GM23338 (cell line): ENCODE data around the gene LCE7A. TPM values are rescaled to one million over a fixed set of nuclear protein-coding genes. Genes with fewer than 3 reads are reported as not detected.

Source experiments
- ATAC-seq: fragments of 200-7000 bp; cut with Tn5 transposase; 3 replicates; pipeline ENCODE4 v1.9.1; 2020
- DNase-seq: peaks from one replicate; pipeline ENCODE4 v3.0.0-alpha.2; 2015; ENCODE audit warnings: low spot score
- H2AFZ ChIP-seq: fragments of 200-600 bp; sonication (generic); 2 replicates; pipeline ENCODE4 v1.8.0; 2016; ENCODE audit warnings: antibody characterized with exemption, mild to moderate bottlenecking, moderate library complexity
- H3F3A ChIP-seq: fragments of 200-600 bp; sonication (generic); replicated peaks from 2 replicates; pipeline ENCODE4 v1.8.0; 2017; ENCODE audit warnings: antibody characterized with exemption, mixed run types, low read depth
- H3K27ac ChIP-seq: fragments of 200-600 bp; sonication (generic); 2 replicates; pipeline ENCODE4 v1.6.1; 2016; ENCODE audit warnings: low read depth
- H3K27me3 ChIP-seq: fragments of 200-600 bp; sonication (generic); 2 replicates; pipeline ENCODE4 v1.8.0; 2016; ENCODE audit warnings: mild to moderate bottlenecking, mixed run types, moderate library complexity; ENCODE audit not compliant: insufficient read depth
- H3K36me3 ChIP-seq: fragments of 200-600 bp; sonication (generic); 2 replicates; pipeline ENCODE4 v1.8.0; 2016; ENCODE audit warnings: mild to moderate bottlenecking; ENCODE audit not compliant: insufficient read depth
- H3K4me1 ChIP-seq: fragments of 200-600 bp; sonication (generic); 2 replicates; pipeline ENCODE4 v1.8.0; 2016; ENCODE audit warnings: mild to moderate bottlenecking, moderate library complexity; ENCODE audit not compliant: insufficient read depth
- H3K4me2 ChIP-seq: fragments of 200-600 bp; sonication (generic); 2 replicates; pipeline ENCODE4 v1.7.1; 2017; ENCODE audit warnings: mixed run types
- H3K4me3 ChIP-seq: fragments of 200-600 bp; sonication (generic); 2 replicates; pipeline ENCODE4 v1.6.1; 2016; ENCODE audit warnings: mixed run types
- H3K79me2 ChIP-seq: fragments of 200-600 bp; sonication (generic); replicated peaks from 2 replicates; pipeline ENCODE4 v1.8.0; 2017; ENCODE audit warnings: mild to moderate bottlenecking; ENCODE audit not compliant: insufficient read depth
- H3K9me2 ChIP-seq: fragments of 200-600 bp; sonication (generic); 2 replicates; pipeline ENCODE4 v1.8.0; 2017; ENCODE audit not compliant: insufficient read depth
- H4K20me1 ChIP-seq: fragments of 200-600 bp; sonication (generic); replicated peaks from 2 replicates; pipeline ENCODE4 v1.8.0; 2017; ENCODE audit warnings: mild to moderate bottlenecking; ENCODE audit not compliant: insufficient read depth
- H3K27ac Mint-ChIP-seq: 2 replicates; pipeline ENCODE4 v1.8.0; 2020; ENCODE audit warnings: inconsistent platforms, mild to moderate bottlenecking, moderate library complexity, mixed read lengths
- H3K27me3 Mint-ChIP-seq: 3 replicates; pipeline ENCODE4 v1.8.0; 2022; ENCODE audit warnings: low read depth, mild to moderate bottlenecking, moderate library complexity, mixed read lengths, inconsistent platforms; ENCODE audit not compliant: insufficient read depth, poor library complexity
- H3K36me3 Mint-ChIP-seq: 3 replicates; pipeline ENCODE4 v1.8.0; 2021; ENCODE audit warnings: low read depth, mild to moderate bottlenecking, inconsistent platforms, moderate library complexity, mixed read lengths
- H3K4me1 Mint-ChIP-seq: 3 replicates; pipeline ENCODE4 v1.8.0; 2020; ENCODE audit warnings: mild to moderate bottlenecking, inconsistent platforms, mixed read lengths
- H3K4me3 Mint-ChIP-seq: 3 replicates; pipeline ENCODE4 v1.8.0; 2021; ENCODE audit warnings: moderate library complexity, mild to moderate bottlenecking, inconsistent platforms, mixed read lengths
- H3K9me3 Mint-ChIP-seq: 3 replicates; pipeline ENCODE4 v1.8.0; 2020; ENCODE audit warnings: moderate library complexity, mild to moderate bottlenecking, inconsistent platforms, mixed read lengths
- CREB1 ChIP-seq: fragments of 250-450 bp; sonication (Bioruptor Pico); IDR thresholded peaks from 2 replicates; pipeline ENCODE4 v1.5.0; 2020; ENCODE audit warnings: low read depth, mild to moderate bottlenecking, moderate library complexity
- CTCF ChIP-seq, 2 experiments: fragments of 200-600 bp in 1 of 2; sonication (generic) in 1 of 2; conservative IDR thresholded peaks; 2 replicates each; pipeline versions ENCODE4 v1.5.1 to v1.6.1; 2016 to 2017; ENCODE audit warnings: antibody characterized with exemption in 2 of 2, low read depth in 2 of 2, mild to moderate bottlenecking in 2 of 2, moderate library complexity in 1 of 2
- ETS1 ChIP-seq: IDR thresholded peaks from 2 replicates; pipeline ENCODE4 v1.6.1; 2016; ENCODE audit warnings: antibody characterized with exemption
- EZH2 ChIP-seq: fragments of 200-600 bp; sonication (generic); IDR thresholded peaks from one replicate; pipeline ENCODE4 v1.8.0; 2017; ENCODE audit warnings: antibody characterized with exemption, mild to moderate bottlenecking, low read depth; ENCODE audit not compliant: unreplicated experiment
- EZH2phosphoT487 ChIP-seq: fragments of 200-600 bp; sonication (generic); IDR thresholded peaks from one replicate; pipeline ENCODE4 v1.8.1; 2018; ENCODE audit warnings: antibody characterized with exemption; ENCODE audit not compliant: unreplicated experiment
- JUNB ChIP-seq: IDR thresholded peaks from one replicate; pipeline ENCODE4 v1.6.1; 2016; ENCODE audit warnings: antibody characterized with exemption; ENCODE audit not compliant: unreplicated experiment
- NANOG ChIP-seq: IDR thresholded peaks from 2 replicates; pipeline ENCODE4 v1.6.1; 2016; ENCODE audit warnings: antibody characterized with exemption, borderline replicate concordance
- POLR2AphosphoS5 ChIP-seq: IDR thresholded peaks from 2 replicates; pipeline ENCODE4 v1.6.1; 2016; ENCODE audit warnings: antibody characterized with exemption, low read depth
- REST ChIP-seq: IDR thresholded peaks from one replicate; pipeline ENCODE4 v1.6.1; 2018; ENCODE audit warnings: antibody characterized with exemption; ENCODE audit not compliant: unreplicated experiment
- STAT1 ChIP-seq: IDR thresholded peaks from one replicate; pipeline ENCODE4 v1.6.1; 2016; ENCODE audit warnings: antibody characterized with exemption; ENCODE audit not compliant: unreplicated experiment
- ZNF114 ChIP-seq: fragments of 250-450 bp; sonication (Bioruptor Pico); IDR thresholded peaks from 2 replicates; pipeline ENCODE4 v1.5.0; 2020; ENCODE audit warnings: mild to moderate bottlenecking, moderate library complexity
- ZNF331 ChIP-seq: fragments of 250-450 bp; sonication (Bioruptor Pico); IDR thresholded peaks from 2 replicates; pipeline ENCODE4 v1.5.0; 2020; ENCODE audit warnings: low read depth, mild to moderate bottlenecking, moderate library complexity
- ZNF462 ChIP-seq: fragments of 250-450 bp; sonication (Bioruptor Pico); IDR thresholded peaks from 2 replicates; pipeline ENCODE4 v1.5.0; 2020; ENCODE audit warnings: mild to moderate bottlenecking, moderate library complexity
- polyA plus RNA-seq: library from polyadenylated mRNA; unstranded; fragments of >200 nt; fragmentation: Nextera tagmentation; extraction: Ambion mirVana; gene quantifications from 2 replicates; pipeline ENCODE4 v1.2.1, GENCODE V29; 2016
- total RNA-seq: library from RNA; depleted of rRNA; stranded (reverse); fragments of >200 nt; shearing (Covaris generic); gene quantifications from 2 replicates; pipeline ENCODE4 v1.2.3, GENCODE V29; 2014

LCE7A gene
- total and polyA plus RNA-seq, 2 experiments from 2014 or later: not detected

- 0 out of 2 replicates have a peak, but pooled peaks cover 6% of the 10 kb centered on the region for H3K9me2 ChIP-seq
- H3K4me1 ChIP-seq: no peaks in the 10 kb centered on the region
- H3F3A ChIP-seq: no peaks in the 10 kb centered on the region
- no peak overlapping the region for H3K4me3 ChIP-seq
- no peak overlapping the region for H3K27ac ChIP-seq
- no peaks in the 10 kb centered on the region for H3K27me3 ChIP-seq
- no peaks in the 10 kb centered on the region for H3K36me3 ChIP-seq
- no peak overlapping the region for H2AFZ ChIP-seq
- TF ChIP-seq POLR2AphosphoS5 (no peak), JUNB (no peak), EZH2phosphoT487 (no peak), NANOG (no peak), ETS1 (no peak), CTCF (conservative IDR thresholded peaks at IDR 0.05; ENCODE audit: low read depth in 2 of 2) (no peak), ZNF462 (CRISPR knock-in tag) (no peak), ZNF114 (no peak), CREB1 (CRISPR knock-in tag) (no peak), EZH2 (no peak), STAT1 (no peak), ZNF331 (CRISPR knock-in tag) (no peak), REST (no peak)
- H3K36me3 Mint-ChIP-seq: peaks cover 3% of the 10 kb centered on the region; the same call in 1 of the 3 replicates
- H3K9me3 Mint-ChIP-seq: peaks cover 2% of the 10 kb centered on the region; the same call in 2 of the 3 replicates
- no peaks in the 10 kb centered on the region for H4K20me1 ChIP-seq
- no peaks in the 10 kb centered on the region for H3K79me2 ChIP-seq
- no peak overlapping the region for H3K4me2 ChIP-seq
- no peak overlapping the region for H3K27ac Mint-ChIP-seq
- H3K4me3 Mint-ChIP-seq: no peak overlapping the region
- no peaks in the 10 kb centered on the region for H3K4me1 Mint-ChIP-seq
- ATAC-seq: no peak
- DNase-seq: no peak
- peaks cover 6% of the 10 kb centered on the region for H3K27me3 Mint-ChIP-seq
Measured at GRCh38 chr1:152879559-152880198, 19.9 kb downstream of the LCE7A start.
